ELF-1 (cell line): ENCODE measurements around the gene TMEM150A.
"Not testable (repeated sequence)": the region's sequence is repeated elsewhere in the genome, so short reads cannot be mapped to it uniquely, and the experiment has no call there.

Experiments used
- DNase-seq: peaks from one replicate; pipeline ENCODE4 v3.0.0-alpha.2; 2016; ENCODE audit warnings: low read depth, low spot score

TMEM150A gene

GRCh38 chr2:85602476-85603234 is at the start of gene TMEM150A:
Gene TMEM150A (minus strand): TSS chr2:85602698. CDS start chr2:85601948, 750 bp downstream.
- DNase-seq: peak; percentile 89

- DNase-seq: no peak
These were observed 49.6 kb upstream of the TMEM150A start for GRCh38 chr2:85652056-85652455.

DNA sequence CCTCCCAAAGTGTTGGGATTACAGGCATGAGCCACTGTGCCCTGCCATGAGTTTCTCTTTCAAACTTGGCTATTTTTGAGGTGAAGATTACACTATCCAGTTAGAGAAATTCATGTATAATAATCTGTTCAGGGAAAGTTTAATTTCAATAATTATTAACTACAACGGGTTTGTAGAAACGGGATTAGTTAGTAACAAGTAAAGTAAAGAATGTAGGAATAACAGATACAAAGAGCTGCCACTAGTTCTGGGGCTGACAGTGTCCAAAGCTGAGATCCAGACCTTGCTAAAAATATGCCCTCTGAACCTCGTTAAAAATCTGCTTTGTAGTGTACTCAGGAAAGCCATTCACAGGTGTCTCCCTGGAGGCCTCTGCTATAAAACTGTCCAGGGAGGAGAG is 48.6 kb upstream of the TMEM150A start:
- DNase-seq: no peak

DNA sequence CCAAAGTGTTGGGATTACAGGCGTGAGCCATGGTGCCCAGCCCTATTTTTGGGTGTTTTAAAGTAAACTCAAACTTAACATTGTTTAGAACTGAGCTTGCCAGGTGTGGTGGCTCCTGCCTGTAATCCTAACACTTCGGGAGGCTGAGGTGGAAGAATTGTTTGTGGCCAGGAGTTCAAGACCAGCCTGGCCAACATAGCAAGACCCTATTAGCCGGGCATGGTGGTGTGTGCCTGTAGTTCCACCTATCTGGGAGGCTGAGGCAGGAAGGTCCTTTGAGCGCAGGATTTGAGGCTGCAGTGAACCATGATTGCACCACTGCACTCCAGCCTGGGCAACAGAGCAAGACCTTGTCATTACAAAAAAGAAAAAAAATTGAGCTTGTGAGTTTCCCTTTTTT is 48.0 kb upstream of the TMEM150A start:
- no peak for DNase-seq

GRCh38 chr2:85649201-85650190 is 47.0 kb upstream of the TMEM150A start:
- DNase-seq: no peak

DNA sequence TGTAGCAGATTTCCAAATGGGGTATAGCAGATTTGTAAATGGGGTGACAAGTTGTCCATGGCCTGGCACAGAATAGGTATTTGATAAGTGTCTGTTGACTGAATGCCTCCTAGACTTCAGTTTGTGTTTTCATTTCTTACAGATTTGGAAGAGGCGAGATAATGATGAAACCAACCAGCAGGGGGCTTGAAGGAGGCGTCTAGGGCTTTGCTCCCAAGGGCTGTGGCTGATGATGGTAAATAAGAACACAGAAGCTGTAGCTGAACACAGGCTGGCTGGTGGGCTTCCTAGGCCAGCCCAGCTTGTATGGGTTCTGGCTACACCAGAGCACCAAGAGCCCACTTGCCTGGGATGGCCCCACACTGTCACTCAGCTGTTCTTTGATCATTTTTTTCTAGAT is 46.1 kb upstream of the TMEM150A start:
- peak; percentile 30 for DNase-seq

DNA sequence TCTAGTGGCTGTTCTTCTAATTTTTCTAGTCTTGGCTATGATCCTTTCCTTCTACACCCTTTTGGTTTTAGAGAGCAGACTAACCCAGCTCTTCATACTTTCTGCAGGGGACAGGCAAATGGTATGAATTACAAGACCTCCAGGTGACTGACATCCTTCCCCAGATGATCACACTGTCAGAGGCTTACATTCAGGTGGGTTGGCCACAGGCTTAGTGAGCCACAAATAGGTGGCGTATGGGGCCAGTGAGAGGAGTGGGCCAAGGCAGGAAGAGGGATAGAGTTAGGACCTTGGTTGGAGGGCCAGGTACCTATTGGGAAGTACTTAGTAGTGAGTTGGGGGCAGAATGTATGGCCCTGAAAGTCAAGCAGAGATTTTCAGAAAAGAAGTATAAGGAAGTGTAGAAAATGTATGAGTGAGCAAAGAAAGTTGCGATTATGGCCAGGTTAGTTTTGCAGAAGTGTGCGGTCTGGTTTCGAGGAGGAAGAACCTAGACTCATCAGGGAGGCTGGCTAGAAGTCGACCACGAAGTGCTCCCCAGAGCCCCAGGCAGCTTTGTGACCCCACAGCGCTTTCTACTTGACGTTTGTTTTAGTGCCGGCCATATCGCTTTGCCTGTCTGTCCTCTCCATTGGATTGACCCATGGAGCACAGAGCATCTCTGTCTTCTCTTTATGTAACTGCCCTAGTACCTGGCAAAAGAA is 45.5 kb upstream of the TMEM150A start:
- no peak for DNase-seq

GRCh38 chr2:85646166-85646565 is 43.7 kb upstream of the TMEM150A start:
- DNase-seq: no peak

DNA sequence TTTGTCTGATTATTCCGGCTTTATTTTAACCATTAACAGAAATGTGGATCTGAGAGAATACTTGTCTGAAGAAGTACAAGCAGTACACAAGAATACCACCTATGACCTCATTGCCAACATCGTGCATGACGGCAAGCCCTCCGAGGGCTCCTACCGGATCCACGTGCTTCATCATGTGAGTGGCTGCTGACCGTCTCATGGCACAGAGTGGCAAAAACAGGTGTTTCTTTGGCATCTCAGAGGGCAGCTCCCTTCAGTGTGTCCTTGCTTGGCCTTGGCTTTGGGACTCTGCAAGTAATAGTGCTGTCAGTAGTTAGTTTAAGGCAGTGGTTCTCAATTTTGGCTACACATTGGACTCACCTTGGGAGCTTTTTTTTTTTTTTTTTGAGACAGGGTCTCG is 42.4 kb upstream of the TMEM150A start:
- DNase-seq: no peak

DNA sequence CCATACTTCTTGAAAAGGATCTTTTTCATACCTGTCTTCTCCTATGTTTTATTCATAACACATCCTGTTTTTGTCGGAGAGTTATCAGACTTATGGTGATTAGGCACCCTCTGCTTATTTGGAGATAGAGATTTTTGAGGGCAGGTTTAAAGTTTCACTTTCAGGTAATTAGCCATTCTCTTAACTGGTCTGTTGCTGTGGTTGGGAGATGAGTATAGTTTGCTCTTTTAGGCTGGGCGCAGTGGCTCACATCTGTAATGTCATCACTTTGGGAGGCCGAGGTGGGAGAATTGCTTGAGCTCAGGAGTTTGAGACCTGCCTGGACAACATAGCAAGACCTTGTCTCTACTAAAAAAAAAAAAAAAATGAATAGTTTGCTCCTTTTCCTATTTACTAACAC is 40.2 kb upstream of the TMEM150A start:
- no peak for DNase-seq

DNA sequence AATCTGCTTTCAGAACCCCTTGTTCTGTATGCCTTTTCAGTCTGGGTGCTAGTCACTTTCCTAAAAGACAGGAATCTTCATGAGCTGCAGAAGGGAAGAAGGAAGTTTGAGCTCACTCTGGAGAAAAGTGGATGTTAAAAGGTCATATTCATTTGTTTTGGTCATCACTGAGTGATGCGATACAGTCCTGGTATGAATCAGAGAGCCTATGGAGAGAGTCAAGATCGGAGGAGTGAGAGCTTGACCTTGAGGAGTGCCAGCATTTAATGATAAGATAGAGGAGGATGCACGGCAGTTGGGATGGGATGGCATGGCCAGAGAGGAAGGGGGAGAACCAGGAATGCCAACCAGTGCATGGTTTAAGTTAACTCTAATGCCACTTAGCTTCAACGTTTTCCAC is 33.1 kb upstream of the TMEM150A start:
- DNase-seq: no peak

DNA sequence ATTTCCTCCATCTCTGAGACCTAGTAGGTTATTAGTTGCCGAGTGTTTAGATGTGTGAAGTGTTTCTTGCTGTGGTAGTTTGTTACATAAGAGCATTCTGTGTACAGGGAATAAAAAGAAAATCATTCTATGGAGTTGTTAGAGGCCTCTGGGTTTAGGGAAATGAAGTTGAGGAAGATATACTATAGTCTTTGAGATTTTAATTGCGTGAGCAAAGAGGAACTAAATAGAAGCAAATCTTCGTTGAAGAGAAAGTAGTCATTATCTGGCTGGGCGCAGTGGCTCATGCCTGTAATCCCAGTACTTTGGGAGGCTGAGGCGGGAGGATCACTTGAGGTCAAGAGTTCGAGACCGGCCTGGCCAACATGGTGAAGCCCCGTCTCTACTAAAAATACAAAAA is 32.5 kb upstream of the TMEM150A start:
- DNase-seq: no peak

GRCh38 chr2:85631316-85631715 is 28.8 kb upstream of the TMEM150A start:
- no peak for DNase-seq

GRCh38 chr2:85628658-85629057 is 26.2 kb upstream of the TMEM150A start:
- DNase-seq: no peak

- no peak for DNase-seq
These were observed 21.5 kb upstream of the TMEM150A start for GRCh38 chr2:85623991-85624390.

- DNase-seq: no peak
These were observed 18.8 kb upstream of the TMEM150A start for GRCh38 chr2:85621338-85621737.

DNA sequence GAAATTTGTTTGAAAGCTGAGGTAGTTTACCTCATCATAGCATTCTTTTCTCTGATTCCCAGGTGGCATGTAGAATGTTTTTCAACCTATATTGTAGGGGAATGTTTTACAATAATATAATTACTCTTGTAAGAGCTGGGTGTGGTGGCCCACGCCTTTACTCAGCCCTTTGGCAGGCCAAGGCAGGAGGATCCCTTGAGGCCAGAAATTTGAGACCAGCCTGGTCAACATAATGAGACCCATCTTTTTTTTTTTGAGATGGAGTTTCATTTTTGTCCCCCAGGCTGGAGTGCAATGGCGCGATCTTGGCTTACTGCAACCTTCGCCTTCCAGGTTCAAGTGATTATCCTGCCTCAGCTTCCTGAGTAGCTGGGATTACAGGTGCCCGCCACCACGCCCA is 17.1 kb upstream of the TMEM150A start:
- no peak for DNase-seq

DNA sequence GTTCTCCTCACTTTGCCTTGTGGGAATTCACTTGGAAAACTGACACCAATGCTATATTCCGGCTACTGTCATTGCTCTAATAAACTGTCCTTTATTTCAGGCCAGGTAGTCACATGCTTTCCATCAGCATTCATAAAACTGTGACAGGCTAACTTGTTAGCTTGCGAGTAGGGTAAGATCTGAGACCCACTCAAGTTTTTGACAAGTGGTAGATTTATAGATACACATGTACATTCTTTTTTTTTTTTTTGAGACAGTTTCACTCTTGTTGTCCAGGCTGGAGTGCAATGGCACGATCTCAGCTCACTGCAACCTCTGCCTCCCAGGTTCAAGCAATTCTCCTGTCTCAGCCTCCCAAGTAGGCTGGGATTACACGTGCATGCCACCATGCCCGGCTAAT is 15.2 kb upstream of the TMEM150A start:
- not testable (repeated sequence) for DNase-seq

DNA sequence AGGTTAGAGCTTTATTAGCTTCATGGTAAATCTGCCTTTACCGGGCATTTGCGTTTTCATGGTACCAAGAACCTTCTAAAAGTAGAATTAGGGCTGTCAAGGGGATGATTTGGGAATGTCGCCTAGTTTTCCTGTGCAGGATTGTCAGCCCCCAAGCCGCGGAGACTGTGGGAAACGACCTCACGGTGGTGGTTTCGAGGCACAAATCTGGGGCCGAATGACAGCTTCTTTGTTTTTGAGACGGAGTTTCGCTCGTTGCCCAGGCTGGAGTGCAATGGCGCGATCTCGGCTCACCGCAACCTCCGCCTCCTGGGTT is 12.9 kb upstream of the TMEM150A start:
- no peak for DNase-seq

GRCh38 chr2:85614757-85615156 is 12.3 kb upstream of the TMEM150A start:
- not testable (repeated sequence) for DNase-seq

- no peak for DNase-seq
These were observed 11.4 kb upstream of the TMEM150A start for GRCh38 chr2:85613717-85614515.
